Natural killer cell (primary cell): ENCODE results near the gene GRIK5. TPM values are rescaled to one million over a fixed set of nuclear protein-coding genes. Genes with fewer than 3 reads are reported as not detected.

Experiments used
- ATAC-seq, 3 donors: fragments of 150-1000 bp in 2 of 3; fragments of 200-7000 bp in 1 of 3; cut with Tn5 transposase; 1 replicate in 1 of 3; 2 replicates in 2 of 3; pipeline ENCODE4 v1.10.0; 2021; ENCODE audit warnings: mild to moderate bottlenecking in 2 of 3, moderate library complexity in 2 of 3
- DNase-seq, 2 donors: peaks; one replicate each; pipeline versions ENCODE4 v3.0.0 to v3.0.0-alpha.2; 2013 to 2021; ENCODE audit warnings: mixed read lengths in 1 of 2
- H3K27ac ChIP-seq: one replicate; pipeline ENCODE4 v1.5.1; 2013; ENCODE audit warnings: mild to moderate bottlenecking, low read length
- H3K27me3 ChIP-seq: one replicate; pipeline ENCODE4 v1.6.1; 2013; ENCODE audit warnings: low read length; ENCODE audit not compliant: control insufficient read depth, insufficient read depth
- H3K36me3 ChIP-seq: one replicate; pipeline ENCODE4 v1.6.1; 2013; ENCODE audit warnings: low read length; ENCODE audit not compliant: control insufficient read depth, insufficient read depth
- H3K4me1 ChIP-seq: one replicate; pipeline ENCODE4 v1.6.1; 2013; ENCODE audit warnings: low read length; ENCODE audit not compliant: control insufficient read depth, insufficient read depth
- H3K4me3 ChIP-seq: one replicate; pipeline ENCODE4 v1.5.1; 2013; ENCODE audit warnings: low read length
- H3K9me3 ChIP-seq: one replicate; pipeline ENCODE4 v1.6.1; 2013; ENCODE audit warnings: low read length; ENCODE audit not compliant: control insufficient read depth, insufficient read depth
- H3K27ac Mint-ChIP-seq, 2 donors: one replicate each; pipeline ENCODE4 v1.8.0; 2022; ENCODE audit warnings: mild to moderate bottlenecking in 2 of 2, mixed read lengths in 2 of 2, moderate library complexity in 1 of 2
- H3K27me3 Mint-ChIP-seq, 2 donors: one replicate each; pipeline ENCODE4 v1.8.0; 2022; ENCODE audit warnings: low read depth in 2 of 2, mixed read lengths in 2 of 2
- H3K36me3 Mint-ChIP-seq: one replicate; pipeline ENCODE4 v1.8.0; 2022; ENCODE audit warnings: mixed read lengths
- H3K4me1 Mint-ChIP-seq, 2 donors: one replicate each; pipeline ENCODE4 v1.8.0; 2022; ENCODE audit warnings: mixed read lengths in 2 of 2
- H3K4me3 Mint-ChIP-seq: one replicate; pipeline ENCODE4 v1.8.0; 2022; ENCODE audit warnings: mild to moderate bottlenecking, moderate library complexity, mixed read lengths
- H3K9me3 Mint-ChIP-seq, 2 donors: one replicate each; pipeline ENCODE4 v1.8.0; 2022; ENCODE audit warnings: mixed read lengths in 2 of 2
- WGBS: methylation state at CpG from one replicate; pipeline ENCODE4 v1.1.7; 2013; ENCODE audit warnings: missing lambda C conversion rate; ENCODE audit not compliant: insufficient coverage; 5-methylcytosine and 5-hydroxymethylcytosine counted together
- intact Hi-C: fragments of 100-400 bp; cut with micrococcal nuclease; formaldehyde crosslinking; loops from one replicate; pipeline ENCODE4 v1.14.2; 2022
- total RNA-seq, 4 donors: library from RNA; stranded (reverse); fragments of 120-200 nt in 1 of 4; gene quantifications; one replicate each; pipeline versions ENCODE4 v1.2.3 to v1.2.4, GENCODE V29; 2013 to 2022
- TF ChIP-seq, protein P1 (sequence below): fragments of 200-600 bp; IDR thresholded peaks from one replicate; pipeline ENCODE4 v1.8.0; 2022; ENCODE audit warnings: antibody characterized with exemption

GRIK5 gene
- total RNA-seq, 3 donors from 2014 or later (not counting 1 experiment from before 2014, with no cell fraction given), result 0.31 to 2.1 TPM; not detected in 1

DNA sequence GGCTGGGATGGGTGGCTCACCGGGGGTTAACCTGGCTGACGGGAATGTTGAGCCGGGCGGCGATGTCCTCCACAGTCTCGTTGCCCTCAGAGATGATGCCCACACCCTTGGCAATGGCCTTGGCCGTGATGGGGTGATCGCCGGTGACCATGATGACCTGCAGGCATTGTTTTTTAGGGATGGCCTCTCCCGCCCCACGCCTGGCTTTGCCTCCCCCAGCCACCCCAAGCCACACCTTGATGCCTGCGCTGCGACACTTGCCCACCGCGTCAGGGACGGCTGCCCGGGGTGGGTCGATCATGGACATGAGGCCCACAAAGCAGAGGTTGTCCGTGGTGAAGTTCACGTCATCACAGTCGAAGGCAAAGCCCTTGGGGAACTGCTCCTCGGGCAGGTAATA is 92.1 kb downstream of the GRIK5 start:
- TF ChIP-seq, protein P1, sequence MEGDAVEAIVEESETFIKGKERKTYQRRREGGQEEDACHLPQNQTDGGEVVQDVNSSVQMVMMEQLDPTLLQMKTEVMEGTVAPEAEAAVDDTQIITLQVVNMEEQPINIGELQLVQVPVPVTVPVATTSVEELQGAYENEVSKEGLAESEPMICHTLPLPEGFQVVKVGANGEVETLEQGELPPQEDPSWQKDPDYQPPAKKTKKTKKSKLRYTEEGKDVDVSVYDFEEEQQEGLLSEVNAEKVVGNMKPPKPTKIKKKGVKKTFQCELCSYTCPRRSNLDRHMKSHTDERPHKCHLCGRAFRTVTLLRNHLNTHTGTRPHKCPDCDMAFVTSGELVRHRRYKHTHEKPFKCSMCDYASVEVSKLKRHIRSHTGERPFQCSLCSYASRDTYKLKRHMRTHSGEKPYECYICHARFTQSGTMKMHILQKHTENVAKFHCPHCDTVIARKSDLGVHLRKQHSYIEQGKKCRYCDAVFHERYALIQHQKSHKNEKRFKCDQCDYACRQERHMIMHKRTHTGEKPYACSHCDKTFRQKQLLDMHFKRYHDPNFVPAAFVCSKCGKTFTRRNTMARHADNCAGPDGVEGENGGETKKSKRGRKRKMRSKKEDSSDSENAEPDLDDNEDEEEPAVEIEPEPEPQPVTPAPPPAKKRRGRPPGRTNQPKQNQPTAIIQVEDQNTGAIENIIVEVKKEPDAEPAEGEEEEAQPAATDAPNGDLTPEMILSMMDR, result no peak
- WGBS, result 96% methylated on average over 22 of the region's 22 CpGs
- ATAC-seq (no peak), DNase-seq (no peak)
- Histone ChIP-seq H3K9me3 (no peaks in the 10 kb centered on the region), H3K36me3 (no peaks in the 10 kb centered on the region), H3K27me3 (no peaks in the 10 kb centered on the region), H3K4me1 (no peaks in the 10 kb centered on the region), H3K27ac (no peak overlapping the region), H3K4me3 (no peak overlapping the region)
- H3K4me1 Mint-ChIP-seq, result no peaks in the 10 kb centered on the region
- intact Hi-C loops, result no loop called here
- no peaks in the 10 kb centered on the region for H3K36me3 Mint-ChIP-seq
- no peak overlapping the region for H3K27ac Mint-ChIP-seq
- no peaks in the 10 kb centered on the region for H3K27me3 Mint-ChIP-seq
- no peak overlapping the region for H3K4me3 Mint-ChIP-seq
- no peaks in the 10 kb centered on the region for H3K9me3 Mint-ChIP-seq

DNA sequence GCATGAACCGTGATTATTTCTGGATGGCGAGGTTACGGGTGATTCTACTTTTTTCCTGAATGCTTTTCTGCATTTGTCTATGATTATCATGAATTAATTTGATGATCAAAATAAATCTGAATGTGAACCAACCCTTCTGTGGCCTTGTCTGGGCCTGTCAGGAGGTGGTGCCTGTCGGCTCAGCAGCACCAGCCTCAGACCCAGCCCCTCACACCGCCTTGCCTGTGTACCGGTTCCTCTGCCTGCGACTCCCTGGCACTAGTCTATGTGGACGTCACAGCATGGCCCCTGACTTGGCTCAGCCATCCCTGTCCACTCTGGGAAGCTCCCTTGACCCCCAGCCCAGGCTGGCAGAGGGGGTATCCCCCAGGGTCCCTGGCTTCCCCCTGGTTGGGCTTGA is 95.4 kb downstream of the GRIK5 start:
- 93% methylated on average over 8 of the region's 8 CpGs for WGBS
- Histone ChIP-seq H3K4me1 (no peaks in the 10 kb centered on the region), H3K36me3 (no peaks in the 10 kb centered on the region), H3K27ac (no peak overlapping the region), H3K4me3 (no peak overlapping the region), H3K9me3 (no peaks in the 10 kb centered on the region), H3K27me3 (no peaks in the 10 kb centered on the region)
- intact Hi-C loops, result no loop called here
- no peaks in the 10 kb centered on the region for H3K4me1 Mint-ChIP-seq
- H3K4me3 Mint-ChIP-seq, result no peak overlapping the region
- no peaks in the 10 kb centered on the region for H3K27me3 Mint-ChIP-seq
- no peaks in the 10 kb centered on the region for H3K9me3 Mint-ChIP-seq
- H3K36me3 Mint-ChIP-seq, result no peaks in the 10 kb centered on the region
- H3K27ac Mint-ChIP-seq, result no peak overlapping the region
- TF ChIP-seq, protein P1, result no peak
- DNase-seq, result no peak
- ATAC-seq, result no peak

DNA sequence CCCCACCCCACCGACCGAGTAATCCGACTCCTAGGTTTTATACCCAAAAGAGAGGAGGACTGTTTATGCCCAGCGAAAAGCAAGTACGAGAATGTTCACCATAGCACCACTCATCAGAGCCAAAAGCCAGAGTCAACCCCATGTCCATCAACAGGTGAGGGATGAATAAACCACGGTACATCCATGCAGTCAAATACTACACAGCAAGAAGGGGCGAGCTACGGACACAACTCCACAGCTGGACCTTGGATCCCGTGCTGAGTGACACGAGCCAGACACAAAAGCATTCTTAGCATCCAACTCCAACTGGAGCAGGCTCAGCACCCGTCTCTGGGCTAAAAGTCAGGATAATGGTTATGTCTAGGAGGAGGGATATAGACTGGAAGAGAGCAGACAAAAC is 98.6 kb downstream of the GRIK5 start:
- Histone ChIP-seq H3K4me1 (peaks cover 5% of the 10 kb centered on the region), H3K9me3 (no peaks in the 10 kb centered on the region), H3K27me3 (no peaks in the 10 kb centered on the region), H3K4me3 (no peak overlapping the region), H3K36me3 (no peaks in the 10 kb centered on the region), H3K27ac (no peak overlapping the region)
- Mint-ChIP-seq H3K9me3 (no peaks in the 10 kb centered on the region), H3K4me1 (peaks cover 0 to 6% of the 10 kb centered on the region in 2 donors), H3K27ac (no peak overlapping the region), H3K27me3 (peaks cover 0 to 4% of the 10 kb centered on the region in 2 donors), H3K4me3 (no peak overlapping the region), H3K36me3 (no peaks in the 10 kb centered on the region)
- TF ChIP-seq, protein P1, result no peak
- no peak for ATAC-seq
- DNase-seq, result no peak
- WGBS, result 94% methylated on average over 11 of the region's 11 CpGs
- intact Hi-C loops, result no loop called here

DNA sequence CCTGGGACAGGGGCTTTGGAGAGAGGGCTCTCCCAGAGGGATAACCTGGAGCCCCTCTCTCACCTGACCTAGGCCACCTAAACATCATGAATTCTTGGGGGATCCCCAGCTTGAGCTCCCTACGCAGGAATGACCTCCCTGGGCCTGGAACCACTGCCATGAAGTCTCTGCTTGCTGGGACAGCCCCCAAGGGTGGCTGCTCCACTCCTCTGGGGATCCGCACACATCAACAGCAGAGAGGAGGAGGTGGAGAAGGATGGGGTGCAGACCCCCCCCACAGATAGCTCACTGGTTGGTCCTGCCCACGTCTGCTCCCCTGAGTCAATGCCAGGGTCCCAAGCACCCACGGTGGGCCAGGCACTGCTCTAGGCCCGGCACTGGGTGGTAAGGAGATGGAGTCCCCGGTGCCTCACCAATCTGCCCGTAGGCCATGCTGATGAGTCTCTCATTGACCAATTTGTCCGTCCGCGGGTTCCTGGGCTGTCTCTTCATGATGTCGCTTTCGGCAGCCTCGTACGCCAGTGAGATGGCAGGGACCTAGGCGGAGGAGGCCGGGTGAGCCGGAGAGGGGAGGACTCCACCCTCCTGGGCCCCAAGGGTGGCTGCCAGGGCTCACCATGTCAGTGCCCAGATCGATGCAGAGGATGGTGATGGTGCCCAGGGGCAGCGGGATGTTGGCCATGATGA is 100.1 kb downstream of the GRIK5 start:
- Mint-ChIP-seq H3K4me3 (no peak overlapping the region), H3K4me1 (peaks cover 0 to 6% of the 10 kb centered on the region in 2 donors), H3K27ac (no peak overlapping the region), H3K9me3 (no peaks in the 10 kb centered on the region), H3K27me3 (peaks cover 0 to 4% of the 10 kb centered on the region in 2 donors), H3K36me3 (no peaks in the 10 kb centered on the region)
- DNase-seq (no peak), ATAC-seq (no peak)
- H3K4me3 ChIP-seq, result no peak overlapping the region
- intact Hi-C loops, result no loop called here
- TF ChIP-seq, protein P1, result no peak
- H3K27ac ChIP-seq, result no peak overlapping the region
- no peaks in the 10 kb centered on the region for H3K9me3 ChIP-seq
- H3K4me1 ChIP-seq, result peaks cover 5% of the 10 kb centered on the region
- 96% methylated on average over 19 of the region's 19 CpGs for WGBS
- no peaks in the 10 kb centered on the region for H3K36me3 ChIP-seq
- no peaks in the 10 kb centered on the region for H3K27me3 ChIP-seq
